ENCODE data around the gene GALNT17. TPM values are rescaled to one million over a fixed set of nuclear protein-coding genes. Genes with fewer than 3 reads are reported as not detected.

Gene GALNT17
- total and polyA plus RNA-seq, 5 donors from 2014 or later: not detected

GRCh38 chr7:71171476-71171875 lies 39.5 kb downstream of the GALNT17 start:
- no peak overlapping the region for H3K4me3 ChIP-seq (ENCODE audit: low read depth, low read length)
- no peaks in the 10 kb centered on the region for H3K36me3 ChIP-seq (ENCODE audit: control insufficient read depth, insufficient read depth, low read length)
- Mint-ChIP-seq H3K9me3 (peaks cover 0 to 18% (median 6%) of the 10 kb centered on the region in 7 donors), H3K27me3 (no peaks in the 10 kb centered on the region), H3K4me3 (no peak overlapping the region), H3K36me3 (no peaks in the 10 kb centered on the region), H3K27ac (no peak overlapping the region), H3K4me1 (no peaks in the 10 kb centered on the region)
- H3K27ac ChIP-seq (ENCODE audit: insufficient read depth, low read length, poor library complexity, severe bottlenecking): no peak overlapping the region
- DNase-seq (no peak), ATAC-seq (ENCODE audit: low read depth in 2 of 2) (no peak)
- H3K27me3 ChIP-seq (ENCODE audit: control insufficient read depth, insufficient read depth, low read length): no peaks in the 10 kb centered on the region
- no peaks in the 10 kb centered on the region for H3K4me1 ChIP-seq (ENCODE audit: control insufficient read depth, insufficient read depth, low read length, poor library complexity, severe bottlenecking)
- peaks cover 0 to 4% of the 10 kb centered on the region in 2 experiments for H3K9me3 ChIP-seq (ENCODE audit: control insufficient read depth in 2 of 2, low read length in 2 of 2)

GRCh38 chr7:71173955-71174354 lies 42.0 kb downstream of the GALNT17 start:
- H3K36me3 Mint-ChIP-seq: no peaks in the 10 kb centered on the region
- Histone ChIP-seq H3K27me3 (ENCODE audit: control insufficient read depth, insufficient read depth, low read length) (no peaks in the 10 kb centered on the region), H3K4me1 (ENCODE audit: control insufficient read depth, insufficient read depth, low read length, poor library complexity, severe bottlenecking) (no peaks in the 10 kb centered on the region), H3K36me3 (ENCODE audit: control insufficient read depth, insufficient read depth, low read length) (no peaks in the 10 kb centered on the region), H3K4me3 (ENCODE audit: low read depth, low read length) (no peak overlapping the region), H3K27ac (ENCODE audit: insufficient read depth, low read length, poor library complexity, severe bottlenecking) (no peak overlapping the region), H3K9me3 (ENCODE audit: control insufficient read depth in 2 of 2, low read length in 2 of 2) (peaks cover 0 to 4% of the 10 kb centered on the region in 2 experiments)
- H3K9me3 Mint-ChIP-seq: peaks cover 0 to 21% (median 6%) of the 10 kb centered on the region in 7 donors
- ATAC-seq (ENCODE audit: low read depth in 2 of 2) (no peak), DNase-seq (no peak)
- no peaks in the 10 kb centered on the region for H3K4me1 Mint-ChIP-seq
- H3K27ac Mint-ChIP-seq: no peak overlapping the region
- H3K4me3 Mint-ChIP-seq: no peak overlapping the region
- no peaks in the 10 kb centered on the region for H3K27me3 Mint-ChIP-seq

- Mint-ChIP-seq H3K9me3 (peaks cover 2 to 16% (median 9%) of the 10 kb centered on the region in 7 donors), H3K36me3 (no peaks in the 10 kb centered on the region), H3K27ac (no peak overlapping the region), H3K27me3 (no peaks in the 10 kb centered on the region), H3K4me3 (no peak overlapping the region), H3K4me1 (no peaks in the 10 kb centered on the region)
- no peak for ATAC-seq (ENCODE audit: low read depth in 2 of 2)
- Histone ChIP-seq H3K27ac (ENCODE audit: insufficient read depth, low read length, poor library complexity, severe bottlenecking) (no peak overlapping the region), H3K9me3 (ENCODE audit: control insufficient read depth in 2 of 2, low read length in 2 of 2) (peaks cover 2 to 4% of the 10 kb centered on the region in 2 experiments), H3K4me1 (ENCODE audit: control insufficient read depth, insufficient read depth, low read length, poor library complexity, severe bottlenecking) (no peaks in the 10 kb centered on the region), H3K27me3 (ENCODE audit: control insufficient read depth, insufficient read depth, low read length) (no peaks in the 10 kb centered on the region), H3K4me3 (ENCODE audit: low read depth, low read length) (no peak overlapping the region), H3K36me3 (ENCODE audit: control insufficient read depth, insufficient read depth, low read length) (no peaks in the 10 kb centered on the region)
- DNase-seq: no peak
These were observed 50.5 kb downstream of the GALNT17 start for GRCh38 chr7:71182438-71182935.

DNA sequence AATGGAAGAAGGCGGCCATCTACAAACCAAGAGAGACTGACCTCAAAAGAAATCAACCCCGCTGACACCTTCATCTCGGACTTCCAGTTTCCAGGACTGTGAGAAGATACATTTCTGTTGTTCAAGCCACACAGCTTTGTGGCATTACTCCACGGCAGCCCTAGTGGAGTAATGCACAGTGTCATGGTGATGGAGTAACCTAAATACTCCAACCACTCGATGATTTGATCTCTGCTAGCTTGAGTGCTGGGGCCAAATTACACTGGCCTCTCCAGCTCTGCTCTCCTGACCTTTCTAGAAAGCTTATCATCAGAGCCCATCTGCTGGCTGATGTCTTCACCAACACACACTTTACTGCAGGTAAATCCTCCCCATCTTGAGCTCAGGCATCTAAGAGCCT lies 52.2 kb downstream of the GALNT17 start:
- Mint-ChIP-seq H3K4me1 (no peaks in the 10 kb centered on the region), H3K27me3 (no peaks in the 10 kb centered on the region), H3K9me3 (peaks cover 2 to 22% (median 9%) of the 10 kb centered on the region in 7 donors), H3K4me3 (no peak overlapping the region), H3K36me3 (no peaks in the 10 kb centered on the region), H3K27ac (peak overlapping the region in 1 of 3 donors; percentile 9)
- Histone ChIP-seq H3K4me1 (ENCODE audit: control insufficient read depth, insufficient read depth, low read length, poor library complexity, severe bottlenecking) (no peaks in the 10 kb centered on the region), H3K27me3 (ENCODE audit: control insufficient read depth, insufficient read depth, low read length) (no peaks in the 10 kb centered on the region), H3K9me3 (ENCODE audit: control insufficient read depth in 2 of 2, low read length in 2 of 2) (peaks cover 2 to 4% of the 10 kb centered on the region in 2 experiments), H3K4me3 (ENCODE audit: low read depth, low read length) (no peak overlapping the region), H3K27ac (ENCODE audit: insufficient read depth, low read length, poor library complexity, severe bottlenecking) (no peak overlapping the region), H3K36me3 (ENCODE audit: control insufficient read depth, insufficient read depth, low read length) (no peaks in the 10 kb centered on the region)
- DNase-seq (no peak), ATAC-seq (ENCODE audit: low read depth in 2 of 2) (no peak)

DNA sequence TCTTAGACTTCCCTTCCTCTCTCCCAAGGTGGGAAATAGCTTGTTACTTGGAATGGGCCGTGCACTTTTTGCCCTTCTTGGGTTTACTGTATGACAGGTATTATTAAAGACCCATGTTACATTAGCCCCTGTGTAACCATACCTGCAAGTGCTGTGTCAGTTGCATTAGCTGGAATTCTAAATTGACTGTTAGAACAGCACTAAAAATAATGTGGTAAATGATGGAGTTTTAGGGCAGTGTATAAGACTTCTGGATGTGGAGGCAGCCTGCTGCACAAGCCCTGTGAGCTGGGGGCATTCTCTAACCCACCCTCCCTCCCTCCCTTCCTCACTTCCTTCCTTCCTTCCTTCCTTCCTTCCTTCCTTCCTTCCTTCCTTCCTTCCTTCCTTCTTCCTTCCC lies 52.7 kb downstream of the GALNT17 start:
- no peaks in the 10 kb centered on the region for H3K27me3 ChIP-seq (ENCODE audit: control insufficient read depth, insufficient read depth, low read length)
- Mint-ChIP-seq H3K9me3 (peaks cover 2 to 26% (median 13%) of the 10 kb centered on the region in 7 donors), H3K27ac (no peak overlapping the region), H3K4me1 (no peaks in the 10 kb centered on the region), H3K27me3 (no peaks in the 10 kb centered on the region), H3K36me3 (no peaks in the 10 kb centered on the region), H3K4me3 (no peak overlapping the region)
- H3K4me3 ChIP-seq (ENCODE audit: low read depth, low read length): no peak overlapping the region
- no peak overlapping the region for H3K27ac ChIP-seq (ENCODE audit: insufficient read depth, low read length, poor library complexity, severe bottlenecking)
- no peak for DNase-seq
- H3K9me3 ChIP-seq (ENCODE audit: control insufficient read depth in 2 of 2, low read length in 2 of 2): peaks cover 2 to 4% of the 10 kb centered on the region in 2 experiments
- no peak for ATAC-seq (ENCODE audit: low read depth in 2 of 2)
- no peaks in the 10 kb centered on the region for H3K36me3 ChIP-seq (ENCODE audit: control insufficient read depth, insufficient read depth, low read length)
- H3K4me1 ChIP-seq (ENCODE audit: control insufficient read depth, insufficient read depth, low read length, poor library complexity, severe bottlenecking): no peaks in the 10 kb centered on the region

DNA sequence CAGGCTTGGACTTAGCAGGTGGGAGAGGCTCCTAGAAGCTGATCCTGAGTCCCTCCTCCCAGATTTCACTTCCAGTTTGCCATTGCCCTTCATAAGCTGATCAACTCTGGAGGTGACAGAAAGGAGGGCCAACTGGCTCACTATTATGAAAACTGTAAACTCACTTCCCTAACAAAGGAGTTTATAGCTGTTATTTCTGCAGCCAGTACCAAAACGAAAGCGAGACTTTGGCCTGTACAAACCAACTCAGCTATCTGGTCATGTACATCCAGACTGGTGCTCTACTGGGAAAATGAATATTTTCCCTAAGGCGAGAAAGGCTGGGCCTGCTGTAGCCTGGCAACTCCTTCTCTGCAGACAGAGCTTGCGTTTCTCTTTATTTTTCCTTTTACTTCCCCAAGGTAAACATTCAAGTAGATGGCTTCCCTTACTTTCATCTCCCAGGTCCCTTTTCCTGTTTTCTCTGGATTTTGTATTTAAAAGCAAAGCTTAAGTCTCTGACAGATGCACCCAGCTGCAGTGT lies 54.7 kb downstream of the GALNT17 start:
- Mint-ChIP-seq H3K4me1 (no peaks in the 10 kb centered on the region), H3K36me3 (no peaks in the 10 kb centered on the region), H3K9me3 (peaks cover 3 to 26% (median 13%) of the 10 kb centered on the region in 7 donors), H3K27ac (no peak overlapping the region), H3K27me3 (no peaks in the 10 kb centered on the region), H3K4me3 (no peak overlapping the region)
- Histone ChIP-seq H3K27me3 (ENCODE audit: control insufficient read depth, insufficient read depth, low read length) (no peaks in the 10 kb centered on the region), H3K4me1 (ENCODE audit: control insufficient read depth, insufficient read depth, low read length, poor library complexity, severe bottlenecking) (no peaks in the 10 kb centered on the region), H3K36me3 (ENCODE audit: control insufficient read depth, insufficient read depth, low read length) (no peaks in the 10 kb centered on the region), H3K27ac (ENCODE audit: insufficient read depth, low read length, poor library complexity, severe bottlenecking) (no peak overlapping the region), H3K4me3 (ENCODE audit: low read depth, low read length) (no peak overlapping the region), H3K9me3 (ENCODE audit: control insufficient read depth in 2 of 2, low read length in 2 of 2) (peaks cover 0 to 2% of the 10 kb centered on the region in 2 experiments)
- no peak for DNase-seq
- ATAC-seq (ENCODE audit: low read depth in 2 of 2): no peak

- H3K27me3 ChIP-seq (ENCODE audit: control insufficient read depth, insufficient read depth, low read length): no peaks in the 10 kb centered on the region
- H3K4me1 ChIP-seq (ENCODE audit: control insufficient read depth, insufficient read depth, low read length, poor library complexity, severe bottlenecking): no peaks in the 10 kb centered on the region
- DNase-seq (no peak), ATAC-seq (ENCODE audit: low read depth in 2 of 2) (no peak)
- Mint-ChIP-seq H3K27me3 (no peaks in the 10 kb centered on the region), H3K4me3 (no peak overlapping the region), H3K27ac (no peak overlapping the region), H3K9me3 (peaks cover 0 to 26% (median 14%) of the 10 kb centered on the region in 7 donors), H3K4me1 (no peaks in the 10 kb centered on the region), H3K36me3 (no peaks in the 10 kb centered on the region)
- no peaks in the 10 kb centered on the region for H3K36me3 ChIP-seq (ENCODE audit: control insufficient read depth, insufficient read depth, low read length)
- H3K4me3 ChIP-seq (ENCODE audit: low read depth, low read length): no peak overlapping the region
- H3K27ac ChIP-seq (ENCODE audit: insufficient read depth, low read length, poor library complexity, severe bottlenecking): no peak overlapping the region
- H3K9me3 ChIP-seq (ENCODE audit: control insufficient read depth in 2 of 2, low read length in 2 of 2): peaks cover 0 to 4% of the 10 kb centered on the region in 2 experiments
These were observed 59.8 kb downstream of the GALNT17 start for GRCh38 chr7:71191771-71192170.

- no peaks in the 10 kb centered on the region for H3K4me1 ChIP-seq (ENCODE audit: control insufficient read depth, insufficient read depth, low read length, poor library complexity, severe bottlenecking)
- Mint-ChIP-seq H3K36me3 (no peaks in the 10 kb centered on the region), H3K27me3 (no peaks in the 10 kb centered on the region), H3K4me1 (no peaks in the 10 kb centered on the region), H3K27ac (no peak overlapping the region), H3K4me3 (no peak overlapping the region), H3K9me3 (peaks cover 0 to 28% (median 15%) of the 10 kb centered on the region in 7 donors)
- H3K27ac ChIP-seq (ENCODE audit: insufficient read depth, low read length, poor library complexity, severe bottlenecking): no peak overlapping the region
- no peaks in the 10 kb centered on the region for H3K36me3 ChIP-seq (ENCODE audit: control insufficient read depth, insufficient read depth, low read length)
- H3K4me3 ChIP-seq (ENCODE audit: low read depth, low read length): no peak overlapping the region
- DNase-seq (no peak), ATAC-seq (ENCODE audit: low read depth in 2 of 2) (no peak)
- H3K9me3 ChIP-seq (ENCODE audit: control insufficient read depth in 2 of 2, low read length in 2 of 2): peaks cover 0 to 4% of the 10 kb centered on the region in 2 experiments
- no peaks in the 10 kb centered on the region for H3K27me3 ChIP-seq (ENCODE audit: control insufficient read depth, insufficient read depth, low read length)
These were observed 61.3 kb downstream of the GALNT17 start for GRCh38 chr7:71193099-71193810.
